WTC11 (cell line): ENCODE results near the gene WDR27. TPM values are rescaled to one million over a fixed set of nuclear protein-coding genes. Genes with fewer than 3 reads are reported as not detected.
"Not testable (repeated sequence)": the region's sequence is repeated elsewhere in the genome, so short reads cannot be mapped to it uniquely, and the experiment has no call there.

Experiments
- ATAC-seq: fragments of 200-7000 bp; cut with Tn5 transposase; 2 replicates; pipeline ENCODE4 v1.10.0; 2021; ENCODE audit warnings: mild to moderate bottlenecking, moderate library complexity
- CTCF ChIA-PET: fragments of 300-600 bp; sonication (Branson Sonifier 250); formaldehyde crosslinking; loops from one replicate; lab custom pipeline; 2021; ENCODE audit warnings: antibody characterized with exemption; lab: Charles Lee
- POLR2A ChIA-PET: fragments of 350-600 bp; sonication (Branson Sonifier 250); formaldehyde crosslinking; loops from one replicate; lab custom pipeline; 2021; ENCODE audit warnings: antibody characterized with exemption; lab: Charles Lee
- DNase-seq: peaks from one replicate; pipeline ENCODE4 v3.0.0; 2021; ENCODE audit warnings: low spot score
- H3K27ac Mint-ChIP-seq: 2 replicates; pipeline ENCODE4 v1.8.0; 2021; ENCODE audit warnings: mixed read lengths
- H3K27me3 Mint-ChIP-seq: 2 replicates; pipeline ENCODE4 v1.8.0; 2021; ENCODE audit warnings: low read depth, mild to moderate bottlenecking, moderate library complexity, mixed read lengths
- H3K36me3 Mint-ChIP-seq: 2 replicates; pipeline ENCODE4 v1.8.0; 2021; ENCODE audit warnings: mixed read lengths
- H3K4me1 Mint-ChIP-seq: 2 replicates; pipeline ENCODE4 v1.8.0; 2022; ENCODE audit warnings: mixed read lengths
- H3K4me3 Mint-ChIP-seq: 2 replicates; pipeline ENCODE4 v1.8.0; 2021; ENCODE audit warnings: mild to moderate bottlenecking, moderate library complexity, mixed read lengths
- H3K9me3 Mint-ChIP-seq: 2 replicates; pipeline ENCODE4 v1.8.0; 2021; ENCODE audit warnings: mixed read lengths
- CREB1 ChIP-seq: sonication (generic); formaldehyde crosslinking; IDR thresholded peaks from 2 replicates; pipeline ENCODE4 v1.8.0; 2023; ENCODE audit warnings: mild to moderate bottlenecking, missing genetic modification reagents
- FOXJ3 ChIP-seq: sonication (generic); formaldehyde crosslinking; IDR thresholded peaks from 2 replicates; pipeline ENCODE4 v1.9.0; 2021; ENCODE audit warnings: missing genetic modification reagents, mild to moderate bottlenecking, borderline replicate concordance
- GTF2I ChIP-seq: fragments of 250-450 bp; sonication (Bioruptor Pico); conservative IDR thresholded peaks from 2 replicates; pipeline ENCODE4 v1.4.0; 2021; ENCODE audit warnings: mild to moderate bottlenecking
- HMGA2 ChIP-seq: fragments of 250-450 bp; sonication (Bioruptor Pico); IDR thresholded peaks from 2 replicates; pipeline ENCODE4 v1.4.0; 2021; ENCODE audit warnings: mild to moderate bottlenecking, moderate library complexity
- IRF2 ChIP-seq: sonication (generic); formaldehyde crosslinking; IDR thresholded peaks from 2 replicates; pipeline ENCODE4 v1.8.0; 2022; ENCODE audit warnings: low read depth, missing genetic modification reagents, borderline replicate concordance
- NFATC4 ChIP-seq: fragments of 250-450 bp; sonication (Bioruptor Pico); IDR thresholded peaks from 2 replicates; pipeline ENCODE4 v1.9.0; 2021; ENCODE audit warnings: mild to moderate bottlenecking
- NR3C1 ChIP-seq: sonication (generic); formaldehyde crosslinking; conservative IDR thresholded peaks from 2 replicates; pipeline ENCODE4 v1.8.1; 2023; ENCODE audit warnings: low read depth, mild to moderate bottlenecking, missing genetic modification reagents
- PRRX2 ChIP-seq: fragments of 250-450 bp; sonication (Bioruptor Pico); IDR thresholded peaks from 2 replicates; pipeline ENCODE4 v1.8.0; 2021; ENCODE audit warnings: mild to moderate bottlenecking
- TCF7 ChIP-seq: sonication (generic); formaldehyde crosslinking; IDR thresholded peaks from 2 replicates; pipeline ENCODE4 v1.8.0; 2022; ENCODE audit warnings: mild to moderate bottlenecking, low read depth, missing genetic modification reagents, moderate library complexity
- TEAD4 ChIP-seq: sonication (generic); formaldehyde crosslinking; IDR thresholded peaks from 2 replicates; pipeline ENCODE4 v1.8.0; 2022; ENCODE audit warnings: mild to moderate bottlenecking, missing genetic modification reagents
- ZNF219 ChIP-seq: sonication (generic); formaldehyde crosslinking; IDR thresholded peaks from 2 replicates; pipeline ENCODE4 v1.8.0; 2023; ENCODE audit warnings: missing genetic modification reagents, mild to moderate bottlenecking, borderline replicate concordance
- ZNF396 ChIP-seq: fragments of 250-450 bp; sonication (Bioruptor Pico); IDR thresholded peaks from 2 replicates; pipeline ENCODE4 v1.8.0; 2021; ENCODE audit warnings: mild to moderate bottlenecking, moderate library complexity, borderline replicate concordance
- total RNA-seq: library from RNA; stranded (reverse); gene quantifications from 3 replicates; pipeline ENCODE4 v1.2.3, GENCODE V29; 2021
- TF ChIP-seq, protein P1 (sequence below): sonication (generic); formaldehyde crosslinking; IDR thresholded peaks from 2 replicates; pipeline ENCODE4 v1.8.0; 2022; ENCODE audit warnings: mild to moderate bottlenecking, missing genetic modification reagents
- TF ChIP-seq, protein P2 (sequence below): sonication (generic); formaldehyde crosslinking; IDR thresholded peaks from 2 replicates; pipeline ENCODE4 v1.8.0; 2022; ENCODE audit warnings: mild to moderate bottlenecking, missing genetic modification reagents
- TF ChIP-seq, protein P3 (sequence below): sonication (generic); formaldehyde crosslinking; IDR thresholded peaks from 2 replicates; pipeline ENCODE4 v1.8.0; 2023; ENCODE audit warnings: mild to moderate bottlenecking, missing genetic modification reagents
- TF ChIP-seq, protein P4 (sequence below): sonication (generic); formaldehyde crosslinking; conservative IDR thresholded peaks from 2 replicates; pipeline ENCODE4 v1.8.1; 2022; ENCODE audit warnings: mild to moderate bottlenecking, missing genetic modification reagents
- TF ChIP-seq, protein P5 (sequence below): fragments of 250-450 bp; sonication (Bioruptor Pico); IDR thresholded peaks from 2 replicates; pipeline ENCODE4 v1.9.0; 2021; ENCODE audit warnings: mild to moderate bottlenecking
- TF ChIP-seq, protein P6 (sequence below): sonication (generic); formaldehyde crosslinking; IDR thresholded peaks from 2 replicates; pipeline ENCODE4 v1.8.1; 2022; ENCODE audit warnings: mild to moderate bottlenecking, missing genetic modification reagents, moderate library complexity, borderline replicate concordance
- TF ChIP-seq, protein P7 (sequence below): sonication (generic); formaldehyde crosslinking; IDR thresholded peaks from 2 replicates; pipeline ENCODE4 v1.8.1; 2023; ENCODE audit warnings: mild to moderate bottlenecking, missing genetic modification reagents, moderate library complexity
- TF ChIP-seq, protein P8 (sequence below): fragments of 250-450 bp; sonication (Bioruptor Pico); IDR thresholded peaks from 2 replicates; pipeline ENCODE4 v2.1.2; 2022; ENCODE audit warnings: mild to moderate bottlenecking, moderate library complexity

Gene WDR27
- total RNA-seq, 1 experiment from 2014 or later = 126 TPM

DNA sequence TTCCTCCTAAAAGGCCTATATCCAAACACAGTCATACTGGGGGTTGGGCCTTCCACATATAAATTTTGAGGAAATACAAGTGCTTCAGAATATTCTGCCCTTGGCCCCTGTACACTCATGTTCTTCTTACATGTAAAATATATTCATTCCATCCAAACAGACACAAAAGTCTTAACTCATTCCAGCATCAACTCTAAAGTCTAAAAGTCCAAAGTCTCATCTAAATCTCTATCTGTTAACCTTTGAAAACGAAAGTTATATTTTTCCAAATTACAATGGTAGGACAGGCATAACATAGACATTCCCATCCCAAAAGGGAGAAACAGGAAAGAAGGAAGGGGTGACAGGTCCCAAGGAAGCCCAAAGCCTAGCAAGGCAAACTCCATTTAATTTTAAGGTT, 232.8 kb downstream of the WDR27 start (continued):
- TF ChIP-seq, protein P1, sequence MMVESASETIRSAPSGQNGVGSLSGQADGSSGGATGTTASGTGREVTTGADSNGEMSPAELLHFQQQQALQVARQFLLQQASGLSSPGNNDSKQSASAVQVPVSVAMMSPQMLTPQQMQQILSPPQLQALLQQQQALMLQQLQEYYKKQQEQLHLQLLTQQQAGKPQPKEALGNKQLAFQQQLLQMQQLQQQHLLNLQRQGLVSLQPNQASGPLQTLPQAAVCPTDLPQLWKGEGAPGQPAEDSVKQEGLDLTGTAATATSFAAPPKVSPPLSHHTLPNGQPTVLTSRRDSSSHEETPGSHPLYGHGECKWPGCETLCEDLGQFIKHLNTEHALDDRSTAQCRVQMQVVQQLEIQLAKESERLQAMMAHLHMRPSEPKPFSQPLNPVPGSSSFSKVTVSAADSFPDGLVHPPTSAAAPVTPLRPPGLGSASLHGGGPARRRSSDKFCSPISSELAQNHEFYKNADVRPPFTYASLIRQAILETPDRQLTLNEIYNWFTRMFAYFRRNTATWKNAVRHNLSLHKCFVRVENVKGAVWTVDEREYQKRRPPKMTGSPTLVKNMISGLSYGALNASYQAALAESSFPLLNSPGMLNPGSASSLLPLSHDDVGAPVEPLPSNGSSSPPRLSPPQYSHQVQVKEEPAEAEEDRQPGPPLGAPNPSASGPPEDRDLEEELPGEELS = no peak
- TF ChIP-seq IRF2 (CRISPR knock-in tag) (no peak), ZNF396 (CRISPR knock-in tag) (no peak)
- TF ChIP-seq, protein P2, sequence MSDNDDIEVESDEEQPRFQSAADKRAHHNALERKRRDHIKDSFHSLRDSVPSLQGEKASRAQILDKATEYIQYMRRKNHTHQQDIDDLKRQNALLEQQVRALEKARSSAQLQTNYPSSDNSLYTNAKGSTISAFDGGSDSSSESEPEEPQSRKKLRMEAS (CRISPR knock-in tag) = no peak
- TF ChIP-seq, protein P3, sequence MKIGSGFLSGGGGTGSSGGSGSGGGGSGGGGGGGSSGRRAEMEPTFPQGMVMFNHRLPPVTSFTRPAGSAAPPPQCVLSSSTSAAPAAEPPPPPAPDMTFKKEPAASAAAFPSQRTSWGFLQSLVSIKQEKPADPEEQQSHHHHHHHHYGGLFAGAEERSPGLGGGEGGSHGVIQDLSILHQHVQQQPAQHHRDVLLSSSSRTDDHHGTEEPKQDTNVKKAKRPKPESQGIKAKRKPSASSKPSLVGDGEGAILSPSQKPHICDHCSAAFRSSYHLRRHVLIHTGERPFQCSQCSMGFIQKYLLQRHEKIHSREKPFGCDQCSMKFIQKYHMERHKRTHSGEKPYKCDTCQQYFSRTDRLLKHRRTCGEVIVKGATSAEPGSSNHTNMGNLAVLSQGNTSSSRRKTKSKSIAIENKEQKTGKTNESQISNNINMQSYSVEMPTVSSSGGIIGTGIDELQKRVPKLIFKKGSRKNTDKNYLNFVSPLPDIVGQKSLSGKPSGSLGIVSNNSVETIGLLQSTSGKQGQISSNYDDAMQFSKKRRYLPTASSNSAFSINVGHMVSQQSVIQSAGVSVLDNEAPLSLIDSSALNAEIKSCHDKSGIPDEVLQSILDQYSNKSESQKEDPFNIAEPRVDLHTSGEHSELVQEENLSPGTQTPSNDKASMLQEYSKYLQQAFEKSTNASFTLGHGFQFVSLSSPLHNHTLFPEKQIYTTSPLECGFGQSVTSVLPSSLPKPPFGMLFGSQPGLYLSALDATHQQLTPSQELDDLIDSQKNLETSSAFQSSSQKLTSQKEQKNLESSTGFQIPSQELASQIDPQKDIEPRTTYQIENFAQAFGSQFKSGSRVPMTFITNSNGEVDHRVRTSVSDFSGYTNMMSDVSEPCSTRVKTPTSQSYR = no peak
- TF ChIP-seq, protein P4, sequence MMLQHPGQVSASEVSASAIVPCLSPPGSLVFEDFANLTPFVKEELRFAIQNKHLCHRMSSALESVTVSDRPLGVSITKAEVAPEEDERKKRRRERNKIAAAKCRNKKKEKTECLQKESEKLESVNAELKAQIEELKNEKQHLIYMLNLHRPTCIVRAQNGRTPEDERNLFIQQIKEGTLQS (CRISPR knock-in tag) = no peak

DNA sequence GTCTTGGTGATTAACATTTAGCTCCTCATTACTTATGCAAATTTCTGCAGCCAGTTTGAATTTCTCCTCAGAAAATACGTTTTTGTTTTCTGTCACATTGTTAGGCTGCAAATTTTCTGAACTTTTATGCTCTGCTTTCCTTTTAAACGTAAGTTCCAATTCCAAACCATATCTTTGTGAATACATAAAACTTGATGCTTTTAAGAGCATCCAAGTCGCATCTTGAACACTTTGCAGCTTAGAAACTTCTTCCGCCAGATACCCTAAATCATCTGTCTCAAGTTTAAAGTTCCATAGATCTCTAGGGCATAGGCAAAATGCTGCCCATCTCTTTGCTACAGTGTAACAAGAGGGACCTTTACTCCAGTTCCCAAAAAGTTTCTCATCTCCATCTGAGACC, 234.1 kb downstream of the WDR27 start:
- DNase-seq, CTCF ChIA-PET, POLR2A ChIA-PET, H3K27ac Mint-ChIP-seq, H3K4me3 Mint-ChIP-seq, H3K4me1 Mint-ChIP-seq, ATAC-seq, H3K27me3 Mint-ChIP-seq: not testable (repeated sequence)
- Mint-ChIP-seq H3K9me3 (peaks cover 70% of the 10 kb centered on the region), H3K36me3 (peaks cover 52% of the 10 kb centered on the region)

DNA sequence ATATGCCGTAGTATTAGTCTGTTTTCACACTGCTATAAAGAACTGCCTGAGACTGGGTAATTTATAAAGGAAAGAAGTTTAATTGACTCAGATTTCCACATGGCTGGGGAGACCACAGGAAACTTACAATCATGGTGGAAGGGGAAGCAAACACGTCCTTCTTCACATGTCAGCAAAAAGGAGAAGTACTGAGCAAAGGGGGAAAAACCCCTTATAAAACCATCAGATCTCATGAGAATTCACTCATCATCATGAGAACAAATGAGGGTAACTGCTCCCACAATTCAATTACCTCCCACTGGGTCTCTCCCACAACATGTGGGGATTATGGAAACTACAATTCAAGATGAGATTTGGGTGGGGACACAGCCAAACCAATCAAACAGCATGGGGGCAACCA, 235.6 kb downstream of the WDR27 start:
- POLR2A ChIA-PET, H3K4me3 Mint-ChIP-seq, ATAC-seq, H3K27me3 Mint-ChIP-seq, H3K27ac Mint-ChIP-seq, H3K4me1 Mint-ChIP-seq, DNase-seq, CTCF ChIA-PET: not testable (repeated sequence)
- Mint-ChIP-seq H3K36me3 (peaks cover 49% of the 10 kb centered on the region), H3K9me3 (peaks cover 71% of the 10 kb centered on the region)

DNA sequence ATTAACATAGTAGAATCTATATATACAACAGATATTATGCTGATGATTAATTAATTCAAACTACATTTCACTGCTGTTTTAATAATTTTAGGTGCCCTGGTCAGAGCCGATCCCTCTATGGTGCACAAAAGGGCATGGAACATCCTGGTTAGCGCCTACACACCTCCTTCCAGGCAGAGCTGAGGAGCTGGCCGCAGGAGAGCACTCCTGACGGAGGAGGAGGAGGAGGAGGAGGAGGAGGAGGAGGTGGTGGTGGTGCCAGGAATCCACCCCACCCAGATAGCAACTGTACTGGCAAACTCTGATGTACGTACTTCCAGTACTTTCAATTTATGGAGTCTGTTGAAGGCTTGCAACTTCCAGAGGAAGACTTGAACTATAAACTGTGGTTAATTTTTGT, 244.1 kb downstream of the WDR27 start:
- no peak overlapping the region for H3K27ac Mint-ChIP-seq
- DNase-seq (no peak), ATAC-seq (no peak)
- H3K4me1 Mint-ChIP-seq = no peaks in the 10 kb centered on the region
- ChIA-PET POLR2A (no interaction called here), CTCF (no interaction called here)
- H3K9me3 Mint-ChIP-seq = peaks cover 29% of the 10 kb centered on the region
- H3K27me3 Mint-ChIP-seq = no peaks in the 10 kb centered on the region
- no peaks in the 10 kb centered on the region for H3K36me3 Mint-ChIP-seq
- no peak overlapping the region for H3K4me3 Mint-ChIP-seq
- no peak for TF ChIP-seq TCF7 (CRISPR knock-in tag)
- no peak for TF ChIP-seq CREB1 (CRISPR knock-in tag)
- TF ChIP-seq, protein P5, sequence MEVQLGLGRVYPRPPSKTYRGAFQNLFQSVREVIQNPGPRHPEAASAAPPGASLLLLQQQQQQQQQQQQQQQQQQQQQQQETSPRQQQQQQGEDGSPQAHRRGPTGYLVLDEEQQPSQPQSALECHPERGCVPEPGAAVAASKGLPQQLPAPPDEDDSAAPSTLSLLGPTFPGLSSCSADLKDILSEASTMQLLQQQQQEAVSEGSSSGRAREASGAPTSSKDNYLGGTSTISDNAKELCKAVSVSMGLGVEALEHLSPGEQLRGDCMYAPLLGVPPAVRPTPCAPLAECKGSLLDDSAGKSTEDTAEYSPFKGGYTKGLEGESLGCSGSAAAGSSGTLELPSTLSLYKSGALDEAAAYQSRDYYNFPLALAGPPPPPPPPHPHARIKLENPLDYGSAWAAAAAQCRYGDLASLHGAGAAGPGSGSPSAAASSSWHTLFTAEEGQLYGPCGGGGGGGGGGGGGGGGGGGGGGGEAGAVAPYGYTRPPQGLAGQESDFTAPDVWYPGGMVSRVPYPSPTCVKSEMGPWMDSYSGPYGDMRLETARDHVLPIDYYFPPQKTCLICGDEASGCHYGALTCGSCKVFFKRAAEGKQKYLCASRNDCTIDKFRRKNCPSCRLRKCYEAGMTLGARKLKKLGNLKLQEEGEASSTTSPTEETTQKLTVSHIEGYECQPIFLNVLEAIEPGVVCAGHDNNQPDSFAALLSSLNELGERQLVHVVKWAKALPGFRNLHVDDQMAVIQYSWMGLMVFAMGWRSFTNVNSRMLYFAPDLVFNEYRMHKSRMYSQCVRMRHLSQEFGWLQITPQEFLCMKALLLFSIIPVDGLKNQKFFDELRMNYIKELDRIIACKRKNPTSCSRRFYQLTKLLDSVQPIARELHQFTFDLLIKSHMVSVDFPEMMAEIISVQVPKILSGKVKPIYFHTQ (CRISPR knock-in tag) = no peak
- no peak for TF ChIP-seq ZNF219
- no peak for TF ChIP-seq PRRX2 (CRISPR knock-in tag)
- no peak for TF ChIP-seq TEAD4 (CRISPR knock-in tag)
- TF ChIP-seq, protein P6, sequence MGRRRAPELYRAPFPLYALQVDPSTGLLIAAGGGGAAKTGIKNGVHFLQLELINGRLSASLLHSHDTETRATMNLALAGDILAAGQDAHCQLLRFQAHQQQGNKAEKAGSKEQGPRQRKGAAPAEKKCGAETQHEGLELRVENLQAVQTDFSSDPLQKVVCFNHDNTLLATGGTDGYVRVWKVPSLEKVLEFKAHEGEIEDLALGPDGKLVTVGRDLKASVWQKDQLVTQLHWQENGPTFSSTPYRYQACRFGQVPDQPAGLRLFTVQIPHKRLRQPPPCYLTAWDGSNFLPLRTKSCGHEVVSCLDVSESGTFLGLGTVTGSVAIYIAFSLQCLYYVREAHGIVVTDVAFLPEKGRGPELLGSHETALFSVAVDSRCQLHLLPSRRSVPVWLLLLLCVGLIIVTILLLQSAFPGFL = no peak
- TF ChIP-seq FOXJ3 (CRISPR knock-in tag) = no peak
- TF ChIP-seq, protein P7, sequence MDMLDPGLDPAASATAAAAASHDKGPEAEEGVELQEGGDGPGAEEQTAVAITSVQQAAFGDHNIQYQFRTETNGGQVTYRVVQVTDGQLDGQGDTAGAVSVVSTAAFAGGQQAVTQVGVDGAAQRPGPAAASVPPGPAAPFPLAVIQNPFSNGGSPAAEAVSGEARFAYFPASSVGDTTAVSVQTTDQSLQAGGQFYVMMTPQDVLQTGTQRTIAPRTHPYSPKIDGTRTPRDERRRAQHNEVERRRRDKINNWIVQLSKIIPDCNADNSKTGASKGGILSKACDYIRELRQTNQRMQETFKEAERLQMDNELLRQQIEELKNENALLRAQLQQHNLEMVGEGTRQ (CRISPR knock-in tag) = no peak
- TF ChIP-seq, protein P8, sequence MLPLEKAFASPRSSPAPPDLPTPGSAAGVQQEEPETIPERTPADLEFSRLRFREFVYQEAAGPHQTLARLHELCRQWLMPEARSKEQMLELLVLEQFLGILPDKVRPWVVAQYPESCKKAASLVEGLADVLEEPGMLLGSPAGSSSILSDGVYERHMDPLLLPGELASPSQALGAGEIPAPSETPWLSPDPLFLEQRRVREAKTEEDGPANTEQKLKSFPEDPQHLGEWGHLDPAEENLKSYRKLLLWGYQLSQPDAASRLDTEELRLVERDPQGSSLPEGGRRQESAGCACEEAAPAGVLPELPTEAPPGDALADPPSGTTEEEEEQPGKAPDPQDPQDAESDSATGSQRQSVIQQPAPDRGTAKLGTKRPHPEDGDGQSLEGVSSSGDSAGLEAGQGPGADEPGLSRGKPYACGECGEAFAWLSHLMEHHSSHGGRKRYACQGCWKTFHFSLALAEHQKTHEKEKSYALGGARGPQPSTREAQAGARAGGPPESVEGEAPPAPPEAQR (CRISPR knock-in tag) = no peak
- TF ChIP-seq GTF2I (CRISPR knock-in tag) = no peak
- no peak for TF ChIP-seq NR3C1 (CRISPR knock-in tag)
- no peak for TF ChIP-seq HMGA2 (CRISPR knock-in tag)
- TF ChIP-seq NFATC4 (CRISPR knock-in tag) = no peak
